Measurements from ENCODE around the gene ANO6.
"Not testable (repeated sequence)": the region's sequence is repeated elsewhere in the genome, so short reads cannot be mapped to it uniquely, and the experiment has no call there.

ANO6 gene

GRCh38 chr12:45214071-45214470 is 1.8 kb upstream of the ANO6 start:
- no peak for DNase-seq

- DNase-seq, result no peak
Measured at GRCh38 chr12:45214749-45215418, 1.0 kb upstream of the ANO6 start.

- no peak for DNase-seq
Measured at GRCh38 chr12:45216230-45216982, 511 bp downstream of the ANO6 start.

GRCh38 chr12:45216983-45217485 is 1.1 kb downstream of the ANO6 start:
- DNase-seq, result no peak

GRCh38 chr12:45217846-45218245 is 2.0 kb downstream of the ANO6 start:
- DNase-seq, result no peak

GRCh38 chr12:45219621-45220020 is 3.7 kb downstream of the ANO6 start:
- DNase-seq, result no peak

GRCh38 chr12:45220363-45220931 is 4.6 kb downstream of the ANO6 start:
- DNase-seq, result no peak

GRCh38 chr12:45220969-45221368 is 5.1 kb downstream of the ANO6 start:
- no peak for DNase-seq

- DNase-seq, result no peak
Measured at GRCh38 chr12:45223868-45224267, 8.0 kb downstream of the ANO6 start.

GRCh38 chr12:45224311-45224710 is 8.4 kb downstream of the ANO6 start:
- DNase-seq, result no peak

GRCh38 chr12:45226021-45226420 is 10.1 kb downstream of the ANO6 start:
- no peak for DNase-seq

GRCh38 chr12:45227316-45228067 is 11.6 kb downstream of the ANO6 start:
- DNase-seq, result no peak

- DNase-seq, result no peak
Measured at GRCh38 chr12:45231515-45232145, 15.7 kb downstream of the ANO6 start.

- DNase-seq, result no peak
Measured at GRCh38 chr12:45232146-45232755, 16.4 kb downstream of the ANO6 start.

GRCh38 chr12:45232756-45233372 is 17.0 kb downstream of the ANO6 start:
- DNase-seq, result no peak

GRCh38 chr12:45234139-45234865 is 18.4 kb downstream of the ANO6 start:
- no peak for DNase-seq

- no peak for DNase-seq
Measured at GRCh38 chr12:45235087-45236025, 19.5 kb downstream of the ANO6 start.

- DNase-seq, result not testable (repeated sequence)
Measured at GRCh38 chr12:45236383-45236782, 20.5 kb downstream of the ANO6 start.

GRCh38 chr12:45242180-45242579 is 26.3 kb downstream of the ANO6 start:
- DNase-seq, result no peak

- no peak for DNase-seq
Measured at GRCh38 chr12:45243963-45244362, 28.1 kb downstream of the ANO6 start.
